Small intestine (tissue), 7 donors: ENCODE measurements around the gene UNC13C. TPM values are rescaled to one million over a fixed set of nuclear protein-coding genes. Genes with fewer than 3 reads are reported as not detected.
A peak's percentile ranks its signal among the peaks of the same experiment; 100 is the strongest.

Experiments used
- DNase-seq, 2 donors: peaks; one replicate each; pipeline versions ENCODE4 v3.0.0 to v3.0.0-alpha.2; 2013
- FAIRE-seq: peaks from 2 replicates; lab custom pipeline; 2012; peaks lifted over from hg19 to GRCh38; lab: Jason Lieb, UNC
- H3K27ac ChIP-seq, 3 donors: one replicate each; pipeline ENCODE4 v1.5.1; 2013; ENCODE audit warnings: low read length in 2 of 3, mild to moderate bottlenecking in 2 of 3, control low read depth in 1 of 3, inconsistent platforms in 1 of 3, low read depth in 1 of 3, moderate library complexity in 1 of 3
- H3K27me3 ChIP-seq, 3 donors: one replicate each; pipeline ENCODE4 v1.6.1; 2013; ENCODE audit warnings: low read length in 3 of 3, inconsistent platforms in 1 of 3; ENCODE audit not compliant: control insufficient read depth in 3 of 3, insufficient read depth in 3 of 3
- H3K36me3 ChIP-seq, 3 donors: one replicate each; pipeline ENCODE4 v1.6.1; 2013; ENCODE audit warnings: low read length in 3 of 3, inconsistent platforms in 1 of 3, low read depth in 1 of 3, mild to moderate bottlenecking in 1 of 3, moderate library complexity in 1 of 3; ENCODE audit not compliant: control insufficient read depth in 3 of 3, insufficient read depth in 2 of 3
- H3K4me1 ChIP-seq, 3 donors: one replicate each; pipeline ENCODE4 v1.6.1; 2013; ENCODE audit warnings: low read length in 2 of 3, inconsistent platforms in 1 of 3, low read depth in 1 of 3, mild to moderate bottlenecking in 1 of 3, moderate library complexity in 1 of 3; ENCODE audit not compliant: control insufficient read depth in 3 of 3, insufficient read depth in 2 of 3
- H3K4me3 ChIP-seq, 3 donors: one replicate each; pipeline ENCODE4 v1.5.1; 2013; ENCODE audit warnings: low read length in 3 of 3, control low read depth in 1 of 3, inconsistent platforms in 1 of 3, low read depth in 1 of 3, mild to moderate bottlenecking in 1 of 3, moderate library complexity in 1 of 3
- H3K9me3 ChIP-seq, 2 donors: one replicate each; pipeline ENCODE4 v1.6.1; 2013; ENCODE audit warnings: low read depth in 1 of 2, low read length in 1 of 2; ENCODE audit not compliant: control insufficient read depth in 2 of 2, insufficient read depth in 1 of 2
- WGBS, 3 donors: extraction: QIAGEN DNeasy Blood & Tissue Kit; methylation state at CpG; one replicate each; pipeline ENCODE4 v1.1.7; 2013; 5-methylcytosine and 5-hydroxymethylcytosine counted together
- polyA plus RNA-seq, 4 donors: library from polyadenylated mRNA; stranded (reverse) in 3 of 4; unstranded in 1 of 4; fragments of 200-250 nt in 3 of 4; fragments of 120-200 nt in 1 of 4; gene quantifications; one replicate each; pipeline versions ENCODE4 v1.2.1 to v1.2.3, GENCODE V29; 2013
- donor health status: healthy with polysubstance abuse.
- donor health status: control.
- donor health status: control.
- donor health status: Bipolar disorder and iron deficiency.
- donor health status: healthy.

Gene UNC13C
- polyA plus RNA-seq, 4 donors, result under 0.01 to 0.75 TPM; not detected in 2

DNA sequence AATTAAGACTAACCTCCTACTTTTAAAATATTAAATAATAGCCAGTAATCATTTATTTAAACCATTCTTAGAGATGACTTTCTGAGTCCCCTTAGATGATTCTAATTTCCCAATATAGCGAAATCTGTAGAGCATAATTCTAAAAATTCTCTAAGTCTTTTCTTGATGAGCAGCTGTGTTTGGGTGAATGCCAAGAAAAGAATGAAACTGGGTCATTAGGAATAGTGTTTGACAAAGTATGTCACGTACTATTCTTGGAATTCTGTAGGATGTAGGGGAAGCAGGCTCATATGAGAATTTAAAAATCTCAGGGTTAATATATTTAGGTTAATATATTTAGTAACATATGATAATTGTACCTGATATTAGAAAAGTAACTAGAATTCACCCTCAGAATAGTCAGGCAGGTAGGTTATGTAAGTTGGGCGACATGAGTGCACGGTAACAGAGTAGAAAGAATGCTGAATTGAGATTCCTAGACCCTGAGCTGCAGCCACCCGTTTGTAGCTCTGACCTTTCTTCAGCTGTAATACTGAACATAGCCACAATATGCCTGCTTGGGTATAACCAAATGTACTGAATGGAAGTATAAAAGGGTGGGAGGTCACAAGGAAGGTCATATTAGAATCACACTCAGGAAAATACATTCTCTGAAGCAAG is 524.3 kb downstream of the UNC13C start:
- FAIRE-seq, result no peak
- no peaks in the 10 kb centered on the region for H3K9me3 ChIP-seq
- H3K27me3 ChIP-seq, result no peaks in the 10 kb centered on the region
- no peaks in the 10 kb centered on the region for H3K36me3 ChIP-seq
- no peak overlapping the region for H3K4me3 ChIP-seq
- no peak for DNase-seq
- WGBS, 3 donors, result 43 to 65% (median 47%) methylated on average over 5 of the region's 5 CpGs
- no peaks in the 10 kb centered on the region for H3K4me1 ChIP-seq
- H3K27ac ChIP-seq, result no peak overlapping the region

GRCh38 chr15:54504695-54505094 is 526.5 kb downstream of the UNC13C start:
- FAIRE-seq (no peak), DNase-seq (no peak)
- Histone ChIP-seq H3K36me3 (no peaks in the 10 kb centered on the region), H3K9me3 (no peaks in the 10 kb centered on the region), H3K27me3 (no peaks in the 10 kb centered on the region), H3K4me3 (no peak overlapping the region), H3K4me1 (no peaks in the 10 kb centered on the region), H3K27ac (no peak overlapping the region)
- WGBS, 3 donors, result 75 to 87% (median 86%) methylated on average over 1 of the region's 1 CpG

DNA sequence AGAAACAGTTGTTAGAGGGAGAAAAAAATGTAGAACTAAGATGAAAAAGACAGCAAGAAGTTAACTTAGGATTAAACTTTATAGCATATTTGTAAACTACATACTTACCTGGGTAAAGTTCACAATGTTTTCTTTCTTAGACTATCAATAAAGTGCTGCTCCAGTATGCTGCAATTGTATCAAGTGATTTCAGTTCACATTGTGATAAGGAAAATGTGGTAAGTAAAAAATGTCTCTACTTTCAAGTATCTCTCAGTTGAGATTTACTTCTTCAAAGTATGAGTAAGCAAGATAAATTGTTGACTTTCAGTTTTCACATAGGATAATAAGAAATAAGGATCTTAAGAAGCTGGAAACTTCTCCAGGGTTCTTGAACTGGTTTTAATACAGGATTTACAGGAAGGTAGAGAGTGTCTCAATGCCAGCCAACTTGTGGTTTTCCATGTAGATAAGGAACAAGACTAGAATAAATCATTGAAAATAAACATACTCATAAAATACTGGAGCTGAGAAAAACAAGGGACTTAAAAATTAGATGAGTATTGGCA is 528.8 kb downstream of the UNC13C start:
- no peaks in the 10 kb centered on the region for H3K4me1 ChIP-seq
- no peaks in the 10 kb centered on the region for H3K27me3 ChIP-seq
- no peak for FAIRE-seq
- H3K9me3 ChIP-seq, result no peaks in the 10 kb centered on the region
- no peak for DNase-seq
- no peak overlapping the region for H3K27ac ChIP-seq
- no peaks in the 10 kb centered on the region for H3K36me3 ChIP-seq
- no peak overlapping the region for H3K4me3 ChIP-seq

- Histone ChIP-seq H3K27me3 (no peaks in the 10 kb centered on the region), H3K4me1 (peaks cover 0 to 3% (median 0%) of the 10 kb centered on the region in 3 donors), H3K27ac (no peak overlapping the region), H3K9me3 (no peaks in the 10 kb centered on the region), H3K4me3 (no peak overlapping the region), H3K36me3 (no peaks in the 10 kb centered on the region)
- WGBS, 3 donors, result 77 to 82% (median 79%) methylated on average over 2 of the region's 2 CpGs
- FAIRE-seq (no peak), DNase-seq (no peak)
These were observed 536.4 kb downstream of the UNC13C start for GRCh38 chr15:54514601-54515000.

- DNase-seq (no peak), FAIRE-seq (no peak)
- no peak overlapping the region for H3K4me3 ChIP-seq
These were observed 537.7 kb downstream of the UNC13C start for GRCh38 chr15:54515664-54516582.

GRCh38 chr15:54517366-54517765 is 539.1 kb downstream of the UNC13C start:
- Histone ChIP-seq H3K27me3 (no peaks in the 10 kb centered on the region), H3K9me3 (no peaks in the 10 kb centered on the region), H3K36me3 (no peaks in the 10 kb centered on the region), H3K27ac (no peak overlapping the region), H3K4me3 (no peak overlapping the region), H3K4me1 (peaks cover 0 to 3% (median 0%) of the 10 kb centered on the region in 3 donors)
- DNase-seq, result no peak
- WGBS, 3 donors, result 53 to 72% (median 64%) methylated on average over 2 of the region's 2 CpGs
- FAIRE-seq, result no peak

More at GRCh38 chr15:54515664-54516582, 537.7 kb downstream of the UNC13C start:
- Histone ChIP-seq H3K36me3 (no peaks in the 10 kb centered on the region), H3K27me3 (no peaks in the 10 kb centered on the region), H3K4me1 (peaks cover 0 to 3% (median 0%) of the 10 kb centered on the region in 3 donors), H3K9me3 (no peaks in the 10 kb centered on the region), H3K27ac (no peak overlapping the region)
- 67 to 75% (median 69%) methylated on average over 9 of the region's 9 CpGs for whole genome bisulfite sequencing, 3 donors

GRCh38 chr15:54518156-54518882 is 540.1 kb downstream of the UNC13C start:
- H3K27ac ChIP-seq, result no peak overlapping the region
- no peak overlapping the region for H3K4me3 ChIP-seq
- H3K27me3 ChIP-seq, result no peaks in the 10 kb centered on the region
- no peaks in the 10 kb centered on the region for H3K36me3 ChIP-seq
- no peaks in the 10 kb centered on the region for H3K9me3 ChIP-seq
- peaks cover 0 to 3% (median 0%) of the 10 kb centered on the region in 3 donors for H3K4me1 ChIP-seq
- WGBS, 3 donors, result 42 to 58% (median 57%) methylated on average over 5 of the region's 5 CpGs
- DNase-seq (peak in 1 of 2 donors; percentile 54), FAIRE-seq (no peak)

DNA sequence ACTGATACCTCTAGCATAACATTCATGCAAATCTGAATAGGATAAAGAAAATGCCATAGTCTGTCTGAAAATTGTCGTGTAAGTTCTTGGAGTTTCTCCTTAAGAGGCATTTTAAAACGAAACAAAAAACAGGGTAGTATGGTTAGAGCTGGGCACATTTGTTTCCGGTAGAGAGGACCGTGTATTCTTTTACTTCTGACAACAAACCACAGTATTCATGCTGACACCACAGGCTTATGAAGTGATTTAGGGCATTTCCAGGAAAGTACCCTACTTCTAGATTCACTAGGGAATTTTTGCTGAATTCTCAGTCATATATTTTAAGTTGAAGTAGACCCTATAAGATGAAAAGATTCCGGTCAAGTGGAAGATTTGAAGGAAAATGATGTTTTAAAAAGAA is 541.3 kb downstream of the UNC13C start:
- FAIRE-seq (no peak), DNase-seq (no peak)
- Histone ChIP-seq H3K27ac (no peak overlapping the region), H3K36me3 (no peaks in the 10 kb centered on the region), H3K4me3 (no peak overlapping the region), H3K9me3 (no peaks in the 10 kb centered on the region), H3K4me1 (peaks cover 0 to 3% (median 0%) of the 10 kb centered on the region in 3 donors), H3K27me3 (no peaks in the 10 kb centered on the region)
- WGBS, 3 donors, result 54 to 72% (median 65%) methylated on average over 5 of the region's 5 CpGs
